HL-60/S4 treated with retinoic acid at 250 ng/mL for 4 days and 3 days (cell line): ENCODE measurements around the gene CES4A.
"Not testable (repeated sequence)": the region's sequence is repeated elsewhere in the genome, so short reads cannot be mapped to it uniquely, and the experiment has no call there.

ENCODE experiments used
- in situ Hi-C: fragments of 300-500 bp; cut with MboI; formaldehyde crosslinking; loops from 2 replicates; pipeline ENCODE4 v1.7.0; 2022; ENCODE audit warnings: low sequenced_read_pairs

Gene CES4A

GRCh38 chr16:67039260-67040020 lies 51.1 kb downstream of the CES4A start:
- in situ Hi-C loops = no loop called here

DNA sequence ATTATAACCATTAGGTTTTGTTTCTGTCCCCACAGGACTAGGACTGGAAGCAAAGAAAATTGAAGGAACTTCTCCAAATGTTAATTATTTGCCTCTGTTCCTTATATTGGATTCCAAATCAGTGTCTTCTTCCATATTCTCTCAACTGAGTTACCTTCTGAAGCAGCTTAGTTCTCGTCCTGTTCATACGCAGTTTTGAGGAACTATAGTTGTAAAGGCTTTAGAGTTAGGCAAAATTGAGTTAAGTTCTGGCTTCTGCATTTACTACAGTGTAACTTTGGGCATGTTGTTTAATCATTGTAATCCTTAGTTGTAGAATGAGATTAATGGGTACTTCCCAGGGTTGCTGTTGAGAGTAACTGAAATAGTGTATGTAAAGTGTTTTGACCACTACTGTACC lies 51.8 kb downstream of the CES4A start:
- in situ Hi-C loops = no loop called here

GRCh38 chr16:67040906-67041305 lies 52.5 kb downstream of the CES4A start:
- in situ Hi-C loops = no loop called here

GRCh38 chr16:67041520-67041919 lies 53.1 kb downstream of the CES4A start:
- in situ Hi-C loops = not testable (repeated sequence)

DNA sequence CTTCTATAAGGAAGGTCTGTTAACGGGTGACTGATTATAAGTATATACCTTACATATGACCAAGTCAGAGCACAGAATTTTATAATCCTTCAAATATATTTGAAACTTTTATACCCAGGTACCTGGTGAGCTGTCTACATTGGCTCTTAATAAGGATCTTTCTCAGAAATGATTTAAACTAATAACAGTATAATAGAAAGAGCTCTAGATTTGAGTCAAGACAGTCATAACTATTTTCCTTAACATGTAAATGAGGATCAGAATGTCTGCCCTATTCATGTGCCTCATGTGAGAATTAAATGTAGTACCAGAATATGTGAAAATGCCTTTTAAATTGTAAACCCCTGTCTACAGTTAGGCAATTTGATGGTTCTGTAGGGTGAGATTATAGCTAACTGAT lies 55.0 kb downstream of the CES4A start:
- in situ Hi-C loops = no loop called here

DNA sequence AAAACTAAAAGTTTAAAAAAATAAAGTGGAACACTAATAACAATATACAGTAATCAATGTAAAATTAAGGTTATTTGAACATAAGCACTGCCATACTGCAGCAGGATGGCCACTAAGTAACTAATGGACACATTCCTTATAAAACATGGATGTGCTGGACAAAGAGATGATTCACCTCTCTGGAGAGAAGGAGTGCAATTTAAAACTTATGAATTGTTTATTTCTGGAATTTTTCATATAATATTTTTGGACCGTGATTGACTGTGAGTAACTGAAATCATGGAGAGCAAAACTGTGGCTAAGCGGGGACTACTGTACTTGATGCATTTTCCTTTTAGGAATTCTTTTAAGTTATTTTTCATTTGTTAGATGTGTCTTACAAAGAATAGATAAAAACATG lies 62.4 kb downstream of the CES4A start:
- in situ Hi-C loops = no loop called here

DNA sequence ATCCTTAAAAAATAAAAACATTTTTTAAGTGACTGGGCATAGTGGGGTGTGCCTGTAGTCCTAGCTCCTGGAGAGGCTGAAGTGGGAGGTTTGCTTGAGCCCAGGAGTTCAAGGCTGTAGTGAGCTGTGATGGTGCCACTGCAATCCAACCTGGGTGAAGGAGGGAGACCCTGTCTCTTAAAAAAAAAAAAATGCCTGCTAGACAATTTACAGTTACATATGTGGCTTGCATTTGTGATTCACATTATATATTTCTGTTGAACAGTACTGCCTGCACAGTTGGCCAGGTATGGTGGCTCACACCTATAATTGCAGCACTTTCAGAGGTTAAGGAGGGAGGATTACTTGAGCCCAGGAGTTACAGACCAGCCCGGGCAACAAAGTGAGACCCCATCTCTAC lies 64.0 kb downstream of the CES4A start:
- in situ Hi-C loops = no loop called here

DNA sequence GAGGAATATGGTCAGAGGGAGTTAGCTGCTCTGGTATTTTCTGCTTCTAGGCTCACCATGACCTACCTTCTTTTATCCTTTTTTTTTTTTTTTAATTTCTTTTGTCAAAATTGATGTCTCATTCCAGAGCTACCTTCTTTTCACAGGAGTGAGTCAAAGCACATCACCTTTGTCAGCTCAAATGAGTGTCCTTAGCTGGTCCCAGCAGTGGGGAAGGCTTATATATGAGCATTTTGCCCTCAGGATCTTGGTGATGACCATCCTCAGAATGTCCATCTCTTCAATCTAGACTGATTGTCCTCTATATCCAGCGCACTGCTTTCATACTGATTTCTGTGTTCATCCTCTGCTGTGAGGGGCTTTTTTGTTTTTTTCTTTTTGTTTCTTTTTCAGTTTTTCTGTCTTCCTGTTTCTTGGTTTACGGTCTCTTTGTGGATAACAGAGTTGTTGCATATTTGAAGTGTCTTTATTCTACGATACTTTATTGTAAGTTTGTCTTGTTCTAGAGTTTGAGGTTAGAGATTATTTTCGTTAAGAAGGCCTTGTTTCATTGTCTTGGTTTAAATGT lies 65.5 kb downstream of the CES4A start:
- in situ Hi-C loops = no loop called here

DNA sequence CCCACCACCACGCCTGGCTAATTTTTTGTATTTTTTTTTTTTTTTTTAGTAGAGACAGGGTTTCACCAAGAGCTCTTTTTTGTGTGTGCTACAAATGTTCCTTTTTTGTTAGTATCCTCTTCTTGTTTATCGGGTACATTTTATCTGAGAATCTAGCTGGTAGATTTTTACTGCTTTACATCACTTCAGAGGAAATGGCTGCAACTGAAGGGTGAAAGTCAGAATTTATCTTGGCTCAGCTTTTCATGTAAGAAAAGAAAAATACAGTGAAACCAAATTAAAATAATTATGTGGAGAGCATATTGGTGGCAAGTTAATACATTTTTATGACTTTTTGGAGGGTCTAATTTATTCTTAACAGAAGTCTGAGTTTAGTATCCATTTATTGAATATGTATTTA lies 66.5 kb downstream of the CES4A start:
- in situ Hi-C loops = no loop called here

DNA sequence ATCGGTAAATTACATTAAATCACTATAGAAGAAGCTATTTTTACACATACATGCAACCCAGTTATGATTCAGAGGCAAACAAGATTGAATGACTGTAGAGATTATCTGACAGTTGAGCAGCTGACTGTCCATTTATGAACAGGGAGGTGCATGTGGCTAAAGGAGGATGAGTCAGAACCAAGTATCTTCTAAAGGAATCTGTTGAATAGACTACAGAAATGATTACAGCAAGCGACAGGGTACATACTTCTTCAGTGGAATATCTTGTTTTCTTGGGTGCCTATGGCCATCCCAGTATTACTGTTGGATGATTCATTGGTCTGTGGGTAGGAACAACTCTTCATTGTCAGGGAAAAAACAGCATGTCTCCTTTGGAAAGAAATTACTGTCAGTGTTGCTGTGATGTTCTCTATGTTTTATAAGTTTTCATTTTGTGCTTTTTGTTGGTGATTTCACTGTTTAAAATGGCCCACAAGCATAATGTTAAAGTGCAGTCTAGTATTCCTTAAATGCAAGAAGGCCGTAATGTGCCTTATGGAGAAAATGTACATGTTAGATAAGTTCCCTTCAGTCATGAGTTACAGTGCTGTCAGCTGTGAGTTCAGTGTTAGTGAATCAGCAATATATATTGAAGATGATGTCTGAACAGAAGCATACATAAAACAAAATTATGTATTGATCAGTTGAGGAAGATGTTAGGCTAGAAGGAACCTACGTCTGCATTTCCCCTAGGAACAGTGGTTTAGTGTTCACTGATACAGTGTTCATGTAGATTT lies 67.5 kb downstream of the CES4A start:
- in situ Hi-C loops = no loop called here
